ELF-1 (cell line): ENCODE data around the gene ACTN1.
A peak's percentile ranks its signal among the peaks of the same experiment; 100 is the strongest.
"Not testable (repeated sequence)": the region's sequence is repeated elsewhere in the genome, so short reads cannot be mapped to it uniquely, and the experiment has no call there.

ENCODE experiments used
- DNase-seq: peaks from one replicate; pipeline ENCODE4 v3.0.0-alpha.2; 2016; ENCODE audit warnings: low read depth, low spot score

The ACTN1 gene

DNA sequence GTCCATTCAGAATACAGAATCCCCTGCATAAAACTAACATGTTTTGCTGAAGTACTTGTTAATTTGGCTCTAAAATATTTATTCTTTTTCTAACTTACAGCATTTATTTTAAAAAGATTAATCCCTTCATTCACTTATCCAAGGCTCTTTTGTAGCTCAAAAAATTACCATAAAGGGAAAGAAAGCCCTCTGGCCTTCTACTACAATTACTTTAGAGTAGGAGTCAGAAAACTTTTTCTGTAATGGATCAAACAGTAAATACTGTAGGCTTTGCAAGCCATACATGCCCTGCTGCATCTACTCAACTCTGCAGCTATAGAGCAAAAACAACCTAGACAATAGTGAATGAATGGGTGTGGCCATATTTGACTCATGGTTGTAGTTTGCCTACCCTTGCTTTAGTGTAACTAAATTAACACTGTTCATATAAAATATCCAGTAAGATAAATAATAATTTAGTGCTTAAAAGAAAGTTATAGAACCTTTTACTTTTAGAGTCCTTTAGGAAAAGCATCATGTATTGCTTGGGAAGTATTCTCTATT is 112.0 kb downstream of the ACTN1 start:
- DNase-seq: no peak

DNA sequence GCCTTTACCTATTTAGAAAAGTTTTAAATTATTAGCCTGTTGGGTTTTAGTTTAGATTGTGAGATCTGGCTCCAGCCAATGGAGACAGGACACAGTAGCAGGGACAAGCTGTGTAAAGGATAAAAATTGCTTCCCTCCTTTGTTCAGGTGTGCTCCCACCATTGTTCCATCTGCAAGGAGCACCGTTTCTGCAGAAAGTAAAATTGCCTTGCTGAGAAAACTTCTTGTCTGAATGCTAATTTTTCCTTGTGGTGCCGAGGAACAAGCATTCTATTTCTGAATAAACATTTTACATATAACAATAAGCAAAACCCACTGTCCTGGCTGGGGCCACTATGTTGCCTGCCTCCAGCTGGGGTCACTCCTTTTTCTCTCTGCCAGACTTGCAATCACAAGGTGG is 113.6 kb downstream of the ACTN1 start:
- no peak for DNase-seq

DNA sequence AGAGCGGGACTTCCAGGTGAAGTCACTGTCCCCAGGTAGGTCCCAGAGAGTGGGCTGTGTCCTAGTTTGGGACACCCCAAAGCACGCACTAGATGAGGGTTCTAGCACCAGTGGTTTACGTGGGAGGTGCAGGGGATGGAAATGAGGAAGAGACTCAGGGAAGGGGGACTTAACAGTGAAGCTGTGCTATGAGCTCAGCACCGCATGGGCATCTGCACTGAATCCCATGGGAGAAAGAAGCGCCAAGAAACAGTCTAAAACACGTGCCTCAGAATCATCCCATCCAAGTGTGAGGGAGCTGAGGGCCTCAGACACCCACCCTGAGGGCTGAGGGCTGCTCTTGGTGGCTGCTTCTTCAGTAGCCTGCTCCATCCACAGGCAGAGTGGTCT is 114.7 kb downstream of the ACTN1 start:
- DNase-seq: no peak

DNA sequence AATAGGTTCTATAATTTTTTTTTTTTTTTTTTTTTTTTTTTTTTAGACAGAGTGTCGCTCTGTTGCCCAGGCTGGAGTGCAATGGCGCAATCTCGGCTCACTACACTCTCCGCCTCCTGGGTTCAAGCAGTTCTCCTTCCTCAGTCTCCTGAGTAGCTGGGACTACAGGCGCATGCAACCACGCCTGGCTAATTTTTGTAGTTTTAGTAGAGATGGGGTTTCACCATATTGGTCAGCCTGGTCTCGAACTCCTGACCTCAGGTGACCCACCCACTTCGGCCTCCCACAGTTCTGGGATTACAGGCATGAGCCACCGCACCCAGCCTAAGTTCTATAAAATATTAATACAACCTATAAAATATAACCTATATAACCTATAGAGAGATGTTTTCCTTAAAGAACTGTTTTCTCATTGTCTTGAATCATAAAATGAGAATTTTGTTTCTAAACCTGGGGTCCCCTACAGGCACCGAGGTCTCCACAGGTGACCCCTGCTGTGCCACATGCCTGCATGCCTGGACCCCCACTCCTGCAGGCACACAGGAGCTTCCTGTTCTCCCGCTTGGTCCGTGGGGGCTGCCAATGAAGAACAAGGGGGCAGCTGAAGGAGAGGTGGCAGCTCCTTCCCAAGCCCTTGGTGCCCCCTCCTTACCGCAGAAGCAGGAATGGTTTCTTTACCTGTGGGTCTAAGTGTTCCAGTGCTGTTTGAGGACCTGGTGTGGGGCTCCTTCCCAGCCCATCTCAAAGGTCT is 115.3 kb downstream of the ACTN1 start:
- no peak for DNase-seq

DNA sequence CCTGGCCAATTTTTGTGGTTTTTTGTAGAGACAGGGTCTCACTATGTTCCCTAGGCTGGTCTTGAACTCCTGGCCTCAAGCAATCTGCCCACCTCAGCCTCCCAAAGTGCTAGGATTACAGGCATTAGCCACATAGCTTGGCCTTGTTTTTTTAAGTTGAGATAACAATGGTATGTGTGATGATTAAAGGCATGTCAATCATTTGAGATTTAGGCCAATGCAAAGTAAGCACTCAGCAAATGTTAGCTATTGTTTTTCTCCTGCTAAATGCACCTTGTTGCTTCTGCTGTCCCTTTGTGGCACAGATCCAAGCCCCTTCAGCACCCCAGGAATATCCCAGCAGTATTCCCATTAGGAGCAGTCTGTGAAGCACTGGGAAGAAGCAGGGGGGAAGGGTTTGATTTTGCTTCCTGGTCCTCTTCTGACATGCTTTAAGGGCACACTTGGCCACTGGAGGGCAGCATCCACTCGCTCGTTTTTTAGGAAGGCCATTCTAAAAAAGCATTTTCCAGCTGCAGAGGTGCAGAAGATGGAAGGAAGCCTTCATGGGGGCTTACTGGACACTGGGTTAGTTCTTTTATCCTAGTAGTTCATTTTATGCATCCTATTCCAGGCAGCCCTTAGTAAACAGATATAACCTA is 116.0 kb downstream of the ACTN1 start:
- DNase-seq: peak; percentile 91

DNA sequence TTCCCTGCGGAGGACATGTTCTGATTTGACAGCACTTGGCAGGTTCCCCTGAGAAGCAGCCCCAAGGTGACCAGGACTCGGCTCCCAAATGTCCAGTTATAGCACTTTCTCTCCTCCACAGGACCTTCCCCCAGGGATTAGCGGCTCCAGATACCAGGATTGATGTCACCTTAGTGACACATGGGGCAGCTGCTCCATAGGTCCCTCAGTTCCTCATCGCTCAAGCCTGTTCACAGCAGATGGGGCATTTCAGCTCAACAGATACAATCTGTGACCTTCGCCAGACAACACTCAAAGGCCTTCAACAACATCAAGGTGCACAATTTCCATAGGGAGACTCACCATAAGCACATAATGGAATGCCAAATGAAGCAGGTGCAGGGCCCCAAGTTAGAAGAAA is 118.3 kb downstream of the ACTN1 start:
- DNase-seq: no peak

DNA sequence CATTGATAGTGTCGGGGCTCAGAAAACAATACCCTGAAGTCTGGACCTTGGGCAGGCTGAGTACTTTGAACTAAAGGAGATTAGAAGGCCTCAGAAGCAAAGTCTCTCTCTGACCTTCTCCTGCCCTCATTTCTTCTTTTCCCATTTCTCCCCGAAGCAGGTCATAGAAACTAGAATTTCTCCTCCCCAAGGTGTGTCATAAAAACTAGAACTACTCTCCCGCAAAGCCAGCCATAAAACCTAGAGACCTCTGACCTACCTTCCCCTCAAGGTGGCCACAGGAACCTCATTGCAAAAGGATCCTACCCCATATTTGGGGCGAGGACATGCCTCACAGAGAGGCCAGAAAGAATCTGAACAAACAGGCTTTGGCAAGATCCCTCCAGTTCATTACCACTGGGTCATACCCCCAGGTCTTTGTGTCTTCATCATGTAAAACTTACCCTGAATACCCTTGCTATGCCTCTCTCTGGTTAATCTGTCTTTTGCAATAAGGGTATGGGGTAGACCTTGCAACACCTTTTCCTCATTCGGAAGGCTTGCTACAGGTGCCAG is 121.5 kb downstream of the ACTN1 start:
- peak; percentile 74 for DNase-seq

DNA sequence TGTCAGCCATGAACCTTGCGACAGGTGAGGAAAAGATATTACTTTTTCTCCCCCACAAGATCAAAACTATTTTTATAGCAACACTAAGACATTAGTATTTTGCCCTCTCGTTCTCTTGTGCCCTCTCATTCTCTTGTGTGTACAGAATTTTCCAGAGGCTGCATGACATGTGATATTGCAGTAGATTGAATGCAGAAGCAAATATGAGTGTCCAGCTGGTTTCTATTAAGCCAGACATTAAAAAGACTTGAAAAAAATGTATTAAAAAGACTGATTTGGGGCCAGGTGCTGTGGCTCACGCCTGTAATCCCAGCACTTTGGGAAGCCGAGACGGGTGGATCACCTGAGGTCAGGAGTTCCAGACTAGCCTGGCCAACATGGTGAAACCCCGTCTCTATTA is 122.5 kb downstream of the ACTN1 start:
- no peak for DNase-seq

DNA sequence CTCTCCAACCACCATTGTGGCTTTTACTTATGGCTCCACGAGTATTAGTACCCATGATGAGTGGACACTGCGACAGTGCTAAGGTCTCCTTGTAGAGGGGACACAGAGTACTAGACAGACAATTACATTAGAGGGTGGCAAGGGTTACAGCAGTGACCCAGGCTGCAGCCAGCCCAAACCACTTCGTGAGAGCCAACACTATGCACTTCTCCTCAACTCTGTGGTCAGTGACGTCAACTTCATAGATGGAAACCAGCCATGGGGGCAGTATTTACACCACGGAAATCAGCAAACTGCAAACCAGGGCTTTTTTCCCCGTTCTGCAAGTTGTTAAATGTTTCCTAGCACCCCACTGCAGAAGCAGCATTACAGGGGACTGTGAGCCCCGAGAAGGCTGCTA is 124.7 kb downstream of the ACTN1 start:
- no peak for DNase-seq

DNA sequence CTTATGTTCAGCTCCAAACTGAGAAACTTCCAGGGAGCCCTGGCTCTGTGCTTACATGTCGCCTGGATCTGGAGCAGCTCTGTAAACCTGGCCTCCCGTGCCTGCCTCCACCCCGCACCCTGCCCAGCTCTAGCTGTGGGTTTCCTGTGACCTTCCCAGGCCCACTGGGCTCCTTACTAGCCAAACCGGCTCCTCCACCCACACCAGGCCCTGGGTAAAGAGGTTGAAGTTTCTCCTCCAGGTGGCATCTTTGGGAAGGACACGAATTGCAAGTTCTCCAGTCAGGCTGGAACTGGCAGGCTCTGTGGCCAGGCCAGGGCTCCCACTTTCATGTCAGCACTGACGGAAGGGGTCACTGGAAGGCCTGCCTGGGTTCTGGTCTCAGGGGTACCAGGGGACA is 125.4 kb downstream of the ACTN1 start:
- DNase-seq: peak; percentile 24

DNA sequence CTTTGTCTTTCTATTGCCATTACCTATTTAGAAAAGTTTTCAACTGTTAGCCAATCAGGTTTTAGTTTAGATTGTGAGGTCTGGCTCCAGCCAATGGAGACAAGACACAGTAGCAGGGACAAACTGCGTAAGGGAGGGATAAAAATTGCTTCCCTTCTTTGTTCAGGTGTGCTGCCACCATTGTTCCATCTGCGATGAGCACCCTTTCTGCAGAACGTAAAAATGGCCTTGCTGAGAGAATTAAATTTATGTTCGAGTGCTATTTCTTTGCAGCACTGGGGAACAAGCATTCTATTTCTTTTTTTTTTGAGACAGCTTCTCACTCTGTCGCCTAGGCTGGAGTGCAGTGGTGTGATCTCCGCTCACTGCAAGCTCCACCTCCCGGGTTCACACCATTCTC is 126.6 kb downstream of the ACTN1 start:
- DNase-seq: not testable (repeated sequence)

DNA sequence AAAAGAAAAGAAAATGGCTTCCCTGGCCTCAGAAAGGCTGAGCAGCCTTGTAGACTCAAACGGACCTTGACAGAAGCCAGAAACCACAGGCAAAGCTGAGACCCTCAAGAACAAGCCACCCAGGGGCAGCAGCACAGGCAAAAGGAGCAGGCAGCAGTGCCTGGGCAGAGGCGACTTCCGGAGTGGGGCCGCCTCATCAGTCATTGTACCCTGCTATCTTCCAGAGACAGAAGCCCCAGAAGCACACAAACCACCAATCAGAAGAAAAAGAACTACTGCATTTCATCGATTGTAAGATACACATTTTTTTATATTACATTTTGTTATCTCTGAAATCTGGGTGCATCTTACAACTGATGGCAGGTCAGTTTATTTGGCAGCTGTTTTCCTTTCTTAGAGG is 128.0 kb downstream of the ACTN1 start:
- no peak for DNase-seq

DNA sequence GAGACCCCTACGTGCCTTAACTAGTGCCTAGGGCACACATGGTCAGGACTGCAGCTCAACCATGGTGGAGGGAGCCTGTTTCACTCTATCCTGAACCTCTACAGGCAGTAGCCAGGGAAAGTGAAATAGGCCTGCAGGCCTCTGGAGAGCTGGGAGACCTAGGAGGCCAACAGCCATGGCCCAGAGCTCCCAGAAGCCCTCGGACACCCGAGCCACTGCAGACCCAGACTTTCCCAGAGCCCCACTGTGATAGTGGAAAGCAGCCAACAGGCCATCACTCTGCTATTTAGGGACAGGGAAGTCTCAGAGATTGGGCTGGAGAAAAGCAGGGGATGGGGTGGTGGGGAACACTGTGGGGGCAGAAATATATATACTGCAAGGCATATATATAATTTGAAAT is 129.7 kb downstream of the ACTN1 start:
- no peak for DNase-seq

DNA sequence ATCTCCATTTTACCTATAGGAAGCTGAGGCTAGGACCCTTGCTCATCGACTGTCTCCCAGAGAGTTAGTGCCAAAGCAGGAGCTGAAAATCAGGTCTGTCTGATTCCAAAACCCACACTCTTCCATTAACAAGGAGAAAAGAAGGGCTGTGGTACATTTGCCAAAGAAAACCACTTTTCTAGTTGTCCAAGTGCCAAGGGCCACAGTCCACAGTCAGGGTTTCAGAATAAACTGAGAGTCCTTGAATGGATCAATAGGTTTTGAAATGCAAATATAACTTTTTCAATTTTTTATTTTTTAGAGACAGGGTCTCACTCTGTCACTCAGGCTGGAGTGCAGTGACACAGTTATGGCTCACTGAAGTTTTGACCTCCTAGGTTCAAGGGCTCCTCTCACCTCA is 130.8 kb downstream of the ACTN1 start:
- DNase-seq: no peak

DNA sequence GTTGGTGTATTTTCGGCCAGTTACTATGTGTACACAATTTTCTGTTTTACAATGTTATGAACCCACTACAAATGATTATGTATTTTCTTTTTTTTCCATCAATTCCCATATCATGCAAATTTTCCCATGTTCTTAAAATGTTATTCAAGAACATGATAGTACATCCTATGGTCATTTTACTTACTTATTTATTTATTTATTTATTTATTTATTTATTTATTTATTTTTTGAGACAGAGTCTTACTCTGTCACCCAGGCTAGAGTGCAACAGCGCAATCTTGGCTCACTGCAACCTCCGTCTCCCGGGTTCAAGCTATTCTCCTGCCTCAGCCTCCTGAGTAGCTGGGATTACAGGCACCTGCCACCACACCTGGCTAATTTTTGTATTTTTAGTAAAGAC is 131.5 kb downstream of the ACTN1 start:
- DNase-seq: not testable (repeated sequence)

DNA sequence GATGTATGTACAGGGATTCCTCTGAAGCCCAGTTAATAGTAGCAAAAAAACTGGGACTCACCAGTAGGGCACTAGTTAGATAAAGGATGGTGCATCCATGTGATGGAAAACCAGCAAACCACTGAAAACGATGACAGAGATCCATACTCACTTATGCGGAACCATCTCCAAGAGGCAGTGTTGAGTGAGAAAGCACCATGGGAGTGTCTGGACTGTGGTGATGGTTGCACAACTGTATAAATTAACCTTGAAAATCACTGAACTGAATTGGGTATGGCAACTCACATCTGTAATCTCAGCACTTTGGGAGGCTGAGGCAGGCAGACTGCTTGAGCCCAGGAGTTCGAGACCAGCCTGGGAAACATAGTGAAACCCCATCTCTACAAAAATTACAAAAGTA is 132.6 kb downstream of the ACTN1 start:
- DNase-seq: no peak

DNA sequence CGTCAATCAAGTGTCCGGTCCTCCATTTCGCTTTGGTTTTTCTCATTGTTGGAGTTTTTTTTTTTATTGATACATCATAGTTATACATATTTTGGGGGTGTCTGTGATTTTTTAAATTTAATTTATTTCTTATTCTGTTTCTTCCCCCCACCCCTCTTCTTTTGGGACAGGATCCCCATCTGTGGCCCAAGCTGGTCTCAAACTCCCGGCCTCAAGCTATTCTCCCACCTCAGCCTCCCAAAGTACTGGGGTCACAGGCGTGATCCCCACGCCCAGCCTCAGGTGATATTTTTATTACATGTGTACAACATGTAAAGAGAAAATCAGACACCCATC is 134.9 kb downstream of the ACTN1 start:
- DNase-seq: no peak

DNA sequence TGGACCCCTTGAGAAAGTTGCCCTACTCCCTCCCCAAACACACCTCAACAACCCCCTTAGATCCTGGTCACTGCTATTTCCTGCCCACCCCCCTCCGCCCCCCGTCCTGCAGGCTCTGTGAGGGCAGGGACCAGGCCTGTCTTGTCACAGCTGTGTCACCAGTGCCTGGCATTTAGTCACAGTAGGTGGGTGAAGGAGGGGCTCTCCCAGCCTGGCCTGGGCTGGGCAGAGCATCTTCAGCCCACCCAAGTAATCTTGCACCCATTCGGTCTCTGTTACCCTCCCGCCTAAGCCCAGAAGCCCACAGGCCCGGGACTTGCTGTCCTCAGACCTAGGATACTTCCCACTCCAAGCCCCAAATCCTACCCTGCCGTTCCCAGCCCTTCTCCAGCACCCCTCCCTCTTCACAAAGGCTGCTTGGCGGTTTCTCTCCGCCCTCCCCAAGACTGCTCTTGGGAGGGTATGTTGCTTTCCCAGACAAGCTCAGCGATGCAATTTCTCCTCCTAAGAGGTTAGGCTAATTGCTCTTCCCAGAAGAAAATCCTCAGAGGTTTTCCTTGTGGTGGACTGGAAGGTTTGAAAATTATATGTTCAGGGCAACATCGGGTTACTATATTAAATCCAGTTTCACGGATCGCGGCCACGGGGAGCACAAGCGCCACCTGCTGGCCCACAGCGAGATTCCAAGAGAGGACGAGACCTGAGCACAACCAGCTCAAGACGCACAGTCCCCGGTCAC is 135.5 kb downstream of the ACTN1 start:
- DNase-seq: peak; percentile 84

DNA sequence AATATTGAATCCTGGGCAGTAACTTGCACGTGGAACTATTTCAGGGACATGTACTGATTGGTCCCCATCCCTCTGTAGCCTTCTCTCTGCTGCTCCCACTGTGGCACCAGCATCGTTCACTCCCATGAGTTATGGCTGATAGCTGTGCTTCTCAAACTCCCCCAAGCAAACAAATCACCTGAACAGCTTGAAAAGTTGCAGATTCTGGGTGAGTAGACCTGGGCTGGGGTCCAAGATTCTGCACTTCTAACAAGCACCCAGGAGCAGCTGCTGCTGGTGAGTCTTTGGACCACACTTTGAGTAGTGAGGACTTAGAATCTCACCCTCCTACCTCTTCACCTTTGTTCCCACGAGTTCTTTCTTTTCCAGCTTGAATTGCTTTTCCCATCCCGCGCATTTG is 136.8 kb downstream of the ACTN1 start:
- DNase-seq: no peak

DNA sequence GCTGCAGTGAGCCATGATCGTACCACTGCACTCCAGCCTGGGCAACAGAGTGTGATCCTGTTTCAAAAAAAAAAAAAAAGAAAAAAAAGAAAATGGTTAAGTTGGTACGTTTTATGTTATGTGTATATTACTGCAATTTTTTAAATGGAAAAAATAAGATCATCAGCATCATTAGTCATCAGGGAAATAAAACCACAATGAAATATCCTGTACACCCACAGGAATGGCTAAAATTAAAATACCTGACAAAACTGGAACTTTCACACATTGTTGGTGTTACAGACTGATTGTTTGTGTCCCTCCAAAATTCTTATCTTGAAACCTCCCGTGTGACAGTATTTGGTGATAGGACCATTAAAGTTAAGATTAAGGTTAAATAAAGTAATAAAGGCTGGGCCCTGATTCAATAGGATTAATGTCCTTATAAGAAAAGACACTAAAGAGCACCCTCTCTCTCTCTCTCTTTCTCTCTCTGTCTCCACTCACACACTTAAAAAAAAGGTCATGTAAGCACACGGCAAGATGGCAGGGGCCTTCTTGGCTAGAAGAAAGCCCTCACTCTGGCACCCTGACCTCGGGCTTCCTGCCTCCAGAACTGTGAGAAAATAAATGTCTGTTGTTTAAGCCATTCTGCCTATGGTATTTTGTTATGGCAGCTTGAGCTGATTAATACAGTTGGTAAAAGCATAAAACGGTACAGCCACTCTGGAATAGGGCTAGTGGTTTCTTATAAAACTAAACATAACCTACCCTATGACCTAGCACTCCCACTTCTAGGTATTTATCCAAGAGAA is 137.9 kb downstream of the ACTN1 start:
- DNase-seq: no peak

DNA sequence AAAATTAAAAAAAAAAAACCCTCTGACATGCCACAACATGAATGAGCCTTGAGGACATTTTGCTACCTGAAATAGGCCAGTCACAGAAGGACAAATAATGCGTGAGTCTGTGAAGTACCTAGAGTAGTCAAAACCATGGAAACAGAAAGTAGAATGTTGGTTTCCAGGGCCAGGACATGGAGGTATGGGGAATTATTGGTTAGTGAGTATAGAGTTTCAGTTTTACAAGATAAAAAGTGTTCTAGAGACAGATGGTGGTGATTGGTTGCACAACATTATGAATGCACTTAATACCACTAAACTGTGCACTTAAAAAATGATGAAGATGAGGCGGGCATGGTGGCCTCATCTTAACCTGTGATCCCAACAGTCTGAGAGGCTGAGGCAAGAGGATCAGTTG is 138.6 kb downstream of the ACTN1 start:
- DNase-seq: no peak

DNA sequence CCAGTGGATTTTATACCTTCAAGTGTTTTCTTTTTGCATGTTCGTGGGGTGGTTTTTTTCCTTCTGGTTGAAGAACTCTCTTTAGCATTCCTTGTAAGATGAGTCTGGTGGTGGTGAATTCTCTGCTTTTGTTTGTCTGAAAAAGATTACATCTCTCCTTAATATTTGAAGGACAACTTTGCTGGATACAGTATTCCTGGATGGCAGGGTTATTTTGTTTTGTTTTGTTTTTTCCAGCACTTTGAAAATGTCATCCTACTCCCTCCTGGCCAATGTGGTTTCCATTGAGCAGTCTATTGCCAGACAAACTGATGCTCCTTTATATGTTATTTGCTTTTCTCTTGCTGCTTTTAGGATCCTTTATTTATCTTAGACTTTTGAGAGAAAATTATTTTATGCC is 143.0 kb downstream of the ACTN1 start:
- no peak for DNase-seq
